Neural cell (in vitro differentiated cells): Measurements from ENCODE around the gene FBN1. TPM values are rescaled to one million over a fixed set of nuclear protein-coding genes. Genes with fewer than 3 reads are reported as not detected.

Experiments
- H2AFZ ChIP-seq: fragments of 200-600, 300-800 bp; sonication (generic), shearing (Covaris generic); 2 replicates; pipeline ENCODE4 v1.6.0; 2014; ENCODE audit warnings: low read depth, mild to moderate bottlenecking, antibody characterized with exemption, low read length, moderate library complexity
- H3F3A ChIP-seq: fragments of 200-600 bp; shearing (Covaris generic); 2 replicates; pipeline ENCODE4 v1.6.1; 2016; ENCODE audit warnings: mild to moderate bottlenecking, moderate library complexity, mixed read lengths, antibody characterized with exemption, low read length; ENCODE audit not compliant: insufficient read depth, poor library complexity, severe bottlenecking
- H3K27ac ChIP-seq: fragments of 200-600, 300-800 bp; sonication (generic), shearing (Covaris generic); 2 replicates; pipeline ENCODE4 v1.5.1; 2014; ENCODE audit warnings: mild to moderate bottlenecking, low read length, moderate library complexity
- H3K27me3 ChIP-seq: fragments of 300-800, 200-600 bp; sonication (generic), shearing (Covaris generic); 2 replicates; pipeline ENCODE4 v1.6.0; 2014; ENCODE audit warnings: mild to moderate bottlenecking, low read depth, low read length, moderate library complexity; ENCODE audit not compliant: insufficient read depth
- H3K36me3 ChIP-seq: fragments of 300-800, 200-600 bp; sonication (generic), shearing (Covaris generic); 2 replicates; pipeline ENCODE4 v1.5.1; 2014; ENCODE audit warnings: mild to moderate bottlenecking, antibody characterized with exemption, low read length, moderate library complexity; ENCODE audit not compliant: insufficient read depth
- H3K4me2 ChIP-seq: fragments of 300-800, 200-600 bp; sonication (generic), shearing (Covaris generic); 2 replicates; pipeline ENCODE4 v1.6.0; 2014; ENCODE audit warnings: mild to moderate bottlenecking, low read length
- H3K4me3 ChIP-seq: fragments of 300-800, 200-600 bp; sonication (generic), shearing (Covaris generic); 2 replicates; pipeline ENCODE4 v1.5.1; 2014; ENCODE audit warnings: mild to moderate bottlenecking, low read length, moderate library complexity
- H3K79me2 ChIP-seq: fragments of 200-600 bp; shearing (Covaris generic); replicated peaks from 2 replicates; pipeline ENCODE4 v1.6.0; 2014; ENCODE audit warnings: mild to moderate bottlenecking, low read length, moderate library complexity; ENCODE audit not compliant: insufficient read depth
- H3K9ac ChIP-seq: fragments of 300-800, 200-600 bp; sonication (generic), shearing (Covaris generic); 2 replicates; pipeline ENCODE4 v1.6.1; 2016; ENCODE audit warnings: mild to moderate bottlenecking, low read length, mixed read lengths
- H3K9me2 ChIP-seq: fragments of 200-600 bp; shearing (Covaris generic); 2 replicates; pipeline ENCODE4 v1.6.1; 2016; ENCODE audit warnings: mild to moderate bottlenecking, low read length, mixed read lengths; ENCODE audit not compliant: insufficient read depth
- H3K9me3 ChIP-seq: fragments of 200-600, 300-800 bp; sonication (generic), shearing (Covaris generic); 2 replicates; pipeline ENCODE4 v1.6.1; 2016; ENCODE audit warnings: mild to moderate bottlenecking, mixed run types, low read length, moderate library complexity, mixed read lengths
- H4K20me1 ChIP-seq: fragments of 200-600 bp; shearing (Covaris generic); 2 replicates; pipeline ENCODE4 v1.6.1; 2016; ENCODE audit warnings: mild to moderate bottlenecking, mixed run types; ENCODE audit not compliant: insufficient read depth
- CTCF ChIP-seq: fragments of 450-650 bp; IDR thresholded peaks from 2 replicates; pipeline ENCODE4 v1.5.1; 2014; ENCODE audit warnings: antibody characterized with exemption, mild to moderate bottlenecking, moderate library complexity; ENCODE audit not compliant: poor library complexity, severe bottlenecking
- EP300 ChIP-seq: fragments of 450-650 bp; conservative IDR thresholded peaks from 2 replicates; pipeline ENCODE4 v1.6.1; 2014; ENCODE audit warnings: antibody characterized with exemption, mild to moderate bottlenecking, moderate library complexity; ENCODE audit not compliant: poor library complexity, severe bottlenecking
- EZH2 ChIP-seq: fragments of 200-600, 300-800 bp; shearing (Covaris generic), sonication (generic); IDR thresholded peaks from 2 replicates; pipeline ENCODE4 v1.6.1; 2014; ENCODE audit warnings: antibody characterized with exemption, low read length, borderline replicate concordance, mild to moderate bottlenecking; ENCODE audit not compliant: insufficient read depth, poor library complexity, severe bottlenecking
- MXI1 ChIP-seq: fragments of 450-650 bp; conservative IDR thresholded peaks from 2 replicates; pipeline ENCODE4 v1.6.1; 2014; ENCODE audit warnings: antibody characterized with exemption, mild to moderate bottlenecking; ENCODE audit not compliant: poor library complexity, severe bottlenecking
- POLR2AphosphoS5 ChIP-seq: IDR thresholded peaks from 2 replicates; pipeline ENCODE4 v1.6.1; 2012
- RAD21 ChIP-seq: fragments of 450-650 bp; conservative IDR thresholded peaks from 2 replicates; pipeline ENCODE4 v1.6.1; 2014; ENCODE audit warnings: antibody characterized with exemption, mild to moderate bottlenecking, moderate library complexity
- REST ChIP-seq: IDR thresholded peaks from 2 replicates; pipeline ENCODE4 v1.6.1; 2012; ENCODE audit warnings: borderline replicate concordance
- SMC3 ChIP-seq: fragments of 450-650 bp; conservative IDR thresholded peaks from 2 replicates; pipeline ENCODE4 v1.6.1; 2014; ENCODE audit warnings: antibody characterized with exemption, mild to moderate bottlenecking, moderate library complexity; ENCODE audit not compliant: poor library complexity
- TAF1 ChIP-seq: IDR thresholded peaks from 2 replicates; pipeline ENCODE4 v1.6.1; 2012; ENCODE audit warnings: low read depth
- polyA plus RNA-seq: library from polyadenylated mRNA; depleted of rRNA; stranded (reverse); fragments of >200 nt; gene quantifications from 2 replicates; pipeline ENCODE4 v1.2.3, GENCODE V29; 2014

FBN1 gene
- polyA plus RNA-seq, 1 donor from 2014 or later, result 22.0 TPM

- Histone ChIP-seq H3K4me3 (no peak overlapping the region), H3K4me2 (no peak overlapping the region), H3K9me2 (no peaks in the 10 kb centered on the region), H3K9ac (no peak overlapping the region), H3K9me3 (no peaks in the 10 kb centered on the region), H3K27me3 (no peaks in the 10 kb centered on the region), H3F3A (no peaks in the 10 kb centered on the region), H3K36me3 (peaks cover 3% of the 10 kb centered on the region), H2AFZ (no peak overlapping the region), H4K20me1 (no peaks in the 10 kb centered on the region), H3K79me2 (no peaks in the 10 kb centered on the region), H3K27ac (no peak overlapping the region)
- TF ChIP-seq RAD21, result no peak
- no peak for TF ChIP-seq POLR2AphosphoS5
- no peak for TF ChIP-seq TAF1
- TF ChIP-seq EP300, result no peak
- TF ChIP-seq CTCF, result no peak
- TF ChIP-seq MXI1, result no peak
- TF ChIP-seq SMC3, result no peak
- TF ChIP-seq REST, result no peak
- no peak for TF ChIP-seq EZH2
Measured at GRCh38 chr15:48466820-48467219, 178.7 kb downstream of the FBN1 start.

GRCh38 chr15:48466079-48466478 is 179.4 kb downstream of the FBN1 start:
- Histone ChIP-seq H3K9ac (no peak overlapping the region), H3K4me3 (no peak overlapping the region), H3F3A (no peaks in the 10 kb centered on the region), H3K27me3 (no peaks in the 10 kb centered on the region), H3K79me2 (no peaks in the 10 kb centered on the region), H3K36me3 (peaks cover 3% of the 10 kb centered on the region), H3K9me2 (no peaks in the 10 kb centered on the region), H3K4me2 (no peak overlapping the region), H4K20me1 (no peaks in the 10 kb centered on the region), H3K27ac (no peak overlapping the region), H3K9me3 (no peaks in the 10 kb centered on the region), H2AFZ (no peak overlapping the region)
- no peak for TF ChIP-seq REST
- no peak for TF ChIP-seq EP300
- no peak for TF ChIP-seq SMC3
- TF ChIP-seq RAD21, result no peak
- no peak for TF ChIP-seq POLR2AphosphoS5
- TF ChIP-seq MXI1, result no peak
- no peak for TF ChIP-seq EZH2
- TF ChIP-seq CTCF, result no peak
- no peak for TF ChIP-seq TAF1
